Hypothalamus (tissue), 51 donors: Measurements from ENCODE around the gene EML6.

Experiments used
- DNase-seq, 51 donors: peaks; one replicate each; lab custom pipeline; 2025; lab: John Stamatoyannopoulos, UW

The EML6 gene

GRCh38 chr2:54839461-54840255, 116.2 kb downstream of the EML6 start:
- peak in 4 of 51 donors; percentile 9 to 23 (median 20) for DNase-seq

GRCh38 chr2:54840559-54841468, 117.4 kb downstream of the EML6 start:
- DNase-seq = no peak

- peak in 1 of 51 donors; percentile 3 for DNase-seq
Measured at GRCh38 chr2:54841500-54841899, 118.0 kb downstream of the EML6 start.

GRCh38 chr2:54845094-54845493, 121.6 kb downstream of the EML6 start:
- DNase-seq = no peak

GRCh38 chr2:54845514-54845913, 122.1 kb downstream of the EML6 start:
- no peak for DNase-seq

DNA sequence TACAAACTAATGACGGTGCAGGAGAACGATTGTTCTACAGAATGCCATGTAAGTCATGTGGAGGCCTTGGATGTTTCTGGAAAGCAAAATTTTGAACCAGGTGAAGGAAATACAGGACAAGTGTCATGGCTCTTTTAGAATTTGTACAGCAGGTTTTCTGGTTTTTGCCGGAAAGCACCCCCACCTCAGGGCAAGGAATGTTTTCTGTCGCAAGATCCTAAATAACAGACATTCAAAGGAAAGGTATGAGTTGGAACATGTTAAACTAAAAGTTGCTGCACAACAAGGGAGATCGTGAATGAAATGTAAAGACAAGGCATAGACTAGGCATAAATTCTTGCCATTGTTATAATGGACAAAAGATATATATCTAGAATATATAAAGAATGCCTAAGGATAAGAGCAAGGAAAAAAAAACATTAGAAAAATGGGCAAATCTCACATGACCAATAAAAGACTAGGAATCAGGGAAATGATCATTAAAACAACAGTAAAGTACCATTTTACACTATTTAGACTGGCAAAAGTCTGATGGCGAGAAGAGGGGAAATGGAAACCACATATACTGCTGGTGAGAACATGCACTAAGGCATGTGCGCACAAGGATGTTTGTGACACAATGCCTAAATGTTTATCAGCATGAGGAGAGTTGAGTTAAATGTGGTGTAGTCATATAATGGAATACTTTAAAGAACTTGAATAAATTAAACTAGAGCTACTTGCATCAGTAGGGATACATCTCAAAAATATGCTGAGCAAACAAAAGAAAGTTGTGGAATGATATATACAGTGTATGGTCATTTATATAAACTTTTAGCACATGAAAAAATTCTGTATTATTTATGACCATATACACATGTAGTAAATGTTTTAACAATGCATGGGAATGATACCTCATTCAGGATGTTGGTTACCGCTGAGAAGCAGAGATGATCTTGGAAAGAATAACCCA, 127.0 kb downstream of the EML6 start:
- no peak for DNase-seq

DNA sequence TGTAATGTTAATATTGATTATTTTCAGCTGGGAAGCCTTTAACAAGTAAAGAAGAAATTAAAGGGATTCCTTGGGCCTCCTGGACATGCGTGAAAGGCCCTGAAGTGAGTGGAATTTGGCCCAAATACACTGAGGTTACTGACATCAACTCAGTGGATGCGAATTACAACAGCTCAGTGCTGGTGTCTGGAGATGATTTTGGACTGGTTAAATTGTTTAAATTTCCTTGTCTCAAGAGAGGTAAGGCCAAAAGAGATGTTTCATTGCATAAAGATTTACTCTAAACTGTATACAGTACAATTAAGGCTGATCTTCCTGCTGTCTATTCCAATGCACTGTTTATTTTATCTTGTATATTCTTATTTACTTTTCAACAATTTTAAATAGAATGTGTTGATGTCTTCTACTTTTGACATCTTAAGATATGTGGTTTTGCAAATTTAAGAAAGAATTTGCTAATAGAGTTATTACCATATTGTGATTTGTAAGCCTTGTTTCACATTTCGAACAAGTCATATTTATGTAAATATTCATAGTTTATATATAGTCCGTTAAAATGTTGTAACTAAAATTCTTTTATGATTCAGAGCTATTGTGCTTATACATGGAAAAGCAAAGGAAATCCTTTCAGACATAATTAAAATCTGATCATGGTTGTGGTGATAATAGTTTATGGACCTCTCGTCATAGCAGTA, 130.3 kb downstream of the EML6 start:
- DNase-seq = no peak

GRCh38 chr2:54855434-54855833, 132.0 kb downstream of the EML6 start:
- no peak for DNase-seq

- no peak for DNase-seq
Measured at GRCh38 chr2:54858021-54858681, 134.7 kb downstream of the EML6 start.

GRCh38 chr2:54859416-54859815, 136.0 kb downstream of the EML6 start:
- no peak for DNase-seq

GRCh38 chr2:54859997-54860701, 136.7 kb downstream of the EML6 start:
- no peak for DNase-seq

DNA sequence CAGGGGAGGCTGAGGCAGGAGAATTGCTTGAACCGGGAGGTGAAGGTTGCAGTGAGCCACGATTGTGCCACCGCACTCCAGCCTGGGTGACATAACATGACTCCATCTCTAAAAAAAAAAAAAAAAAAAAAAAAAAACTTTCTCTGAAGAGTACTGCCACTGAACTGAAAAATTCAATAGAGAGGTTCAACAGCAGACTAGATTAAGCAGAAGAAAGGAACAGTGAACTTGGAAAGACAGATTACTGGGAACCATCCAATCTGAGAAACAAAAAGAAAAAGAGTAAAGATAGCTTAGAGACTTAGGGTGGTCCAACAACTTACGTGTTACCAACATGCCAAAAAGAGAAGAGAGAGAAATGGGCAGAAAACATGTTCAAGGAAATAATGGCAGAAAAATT, 138.8 kb downstream of the EML6 start:
- no peak for DNase-seq

DNA sequence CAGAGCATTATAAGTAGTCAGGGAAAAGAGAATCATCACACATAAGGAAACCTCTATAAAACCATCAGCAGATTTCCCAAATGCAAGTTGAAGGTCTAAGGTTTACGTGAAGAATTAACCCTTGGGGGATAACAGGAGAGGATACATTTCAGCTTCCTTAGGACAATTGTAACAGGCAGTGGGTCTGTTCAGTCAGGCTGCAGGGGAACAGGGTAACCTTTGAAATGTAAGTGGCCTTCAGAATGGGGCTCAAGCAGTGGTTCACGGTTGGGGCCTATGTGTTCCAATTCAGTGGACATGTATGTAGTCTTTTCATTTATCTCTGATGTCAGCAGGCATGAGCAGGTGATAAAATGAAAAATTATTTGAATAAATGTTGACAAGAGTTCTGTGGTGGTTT, 139.3 kb downstream of the EML6 start:
- no peak for DNase-seq

- no peak for DNase-seq
Measured at GRCh38 chr2:54863660-54864059, 140.2 kb downstream of the EML6 start.

DNA sequence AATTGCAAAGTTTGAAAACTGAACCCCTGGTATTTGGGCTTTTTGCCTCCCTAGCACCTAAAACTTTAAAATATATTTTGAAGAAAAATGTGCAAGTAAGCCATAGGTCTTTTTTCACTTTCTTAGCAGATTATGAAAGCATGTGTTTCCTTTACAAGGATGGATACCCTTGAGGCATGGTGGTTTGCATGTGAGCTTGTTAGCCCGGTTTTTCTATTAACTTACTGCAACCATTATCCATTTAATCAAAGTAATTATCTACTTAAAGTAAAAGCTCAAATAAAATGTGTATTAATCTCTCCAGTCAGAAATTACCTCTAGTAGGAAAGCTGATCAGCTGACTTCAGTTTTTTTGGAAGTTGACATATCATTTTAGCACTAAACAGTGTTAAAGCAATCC, 140.6 kb downstream of the EML6 start:
- DNase-seq = no peak

DNA sequence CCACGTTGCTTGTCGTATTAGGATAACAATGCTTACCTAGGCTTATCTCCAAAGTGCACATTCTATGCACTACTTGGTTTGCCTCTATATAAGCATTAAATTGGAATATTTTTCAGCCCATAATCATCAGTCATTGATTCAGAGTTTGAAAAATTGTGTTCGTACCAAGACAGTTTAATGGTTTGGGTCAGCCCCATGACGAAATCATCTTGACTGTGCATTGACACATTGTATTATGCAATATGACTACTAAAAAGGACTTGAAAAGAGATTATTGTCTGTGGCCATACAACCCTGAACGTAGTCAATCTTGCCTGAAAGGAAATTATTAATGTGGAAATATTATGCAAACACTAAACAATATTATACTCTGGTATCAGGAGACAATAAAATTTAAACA, 141.3 kb downstream of the EML6 start:
- DNase-seq = no peak

DNA sequence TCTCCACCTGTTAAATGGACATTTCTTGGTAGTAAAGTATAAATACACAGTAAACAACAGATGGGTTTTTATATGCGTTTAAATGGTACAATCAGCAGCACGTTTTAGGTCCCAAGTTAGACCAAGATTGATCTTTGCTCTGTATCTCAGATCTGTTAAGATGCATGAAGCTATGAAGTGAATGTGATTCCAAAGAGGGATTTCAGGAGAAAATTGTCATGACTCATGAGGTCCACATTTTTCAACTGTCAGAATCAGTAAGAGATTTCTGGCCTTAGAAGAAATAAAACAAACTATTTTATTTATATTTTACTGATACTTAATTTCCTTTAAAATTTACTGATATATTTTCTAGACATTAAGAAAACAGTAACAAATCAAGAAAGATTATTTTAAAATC, 142.7 kb downstream of the EML6 start:
- DNase-seq = no peak

- DNase-seq = no peak
Measured at GRCh38 chr2:54866868-54867267, 143.4 kb downstream of the EML6 start.

- DNase-seq = no peak
Measured at GRCh38 chr2:54867457-54867856, 144.0 kb downstream of the EML6 start.
